ENCODE measurements around the gene ST8SIA4.

Gene ST8SIA4

DNA sequence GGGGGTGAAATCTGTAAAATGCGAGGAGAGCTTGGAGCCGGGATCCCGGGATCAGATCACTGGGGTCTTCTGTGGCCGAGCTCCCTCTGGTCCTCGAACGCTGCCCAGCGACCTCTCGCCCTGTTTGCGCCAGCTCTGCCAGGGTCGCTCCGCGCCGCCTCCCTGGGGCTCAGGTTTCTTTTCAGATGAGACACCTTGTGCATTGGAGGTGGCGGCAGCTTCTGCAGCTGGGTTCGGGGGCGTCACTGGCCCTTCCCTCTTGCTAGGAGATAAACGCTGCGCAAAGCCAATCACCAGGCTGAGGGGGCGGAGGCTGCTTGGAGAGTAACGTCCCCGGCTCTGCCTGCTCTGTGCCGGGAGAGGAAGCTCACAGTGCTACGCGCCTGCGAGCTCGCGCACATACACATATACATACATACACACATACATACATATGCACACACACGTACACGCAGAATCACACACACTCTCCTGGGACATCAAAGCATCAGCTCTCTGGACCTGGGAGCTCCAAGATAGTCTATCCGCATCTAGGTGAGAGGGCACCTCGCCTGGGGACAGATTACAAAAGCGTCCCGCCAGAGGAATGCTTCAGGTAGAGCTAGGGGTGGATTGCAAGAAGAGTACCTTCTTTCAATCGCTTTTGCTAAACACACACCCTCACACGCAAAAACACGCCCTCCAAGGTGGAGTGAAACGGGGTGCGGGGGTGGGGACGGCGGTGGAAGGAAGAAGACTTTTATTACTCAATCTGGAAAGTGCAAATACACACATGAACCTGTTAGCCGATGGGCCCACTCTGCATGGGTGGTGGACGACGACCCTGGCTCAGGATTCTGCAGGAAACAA lies at the start of gene ST8SIA4:
Gene ST8SIA4 (minus strand): TSS at position 244 of the 849 bp plus-strand sequence. CDS start 327 bp downstream, outside the sequence.
- DNase-seq, result no peak

GRCh38 chr5:100950985-100951384 lies 47.9 kb upstream of the ST8SIA4 start:
- DNase-seq, result no peak

DNA sequence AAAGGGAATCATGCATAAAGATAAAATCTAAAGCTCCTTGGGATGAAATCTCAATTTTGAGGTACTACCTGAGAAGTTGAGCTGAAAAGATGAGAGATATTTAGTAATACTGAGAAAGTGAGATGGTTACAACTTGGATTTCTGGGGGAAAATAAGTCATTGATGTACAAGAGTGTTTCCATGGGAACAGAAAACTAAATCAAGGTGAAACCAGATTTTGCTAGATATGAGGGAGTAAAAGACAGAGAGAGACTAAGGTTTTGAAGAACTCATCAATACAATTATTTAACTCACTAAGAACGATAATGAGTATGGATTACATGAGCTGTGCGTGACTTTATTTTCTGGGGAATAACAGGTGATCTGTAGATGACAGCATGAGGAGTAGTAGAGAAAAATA lies 10.2 kb upstream of the ST8SIA4 start:
- DNase-seq, result no peak

- no peak for DNase-seq
Measured at GRCh38 chr5:100909034-100909433, 6.0 kb upstream of the ST8SIA4 start.

DNA sequence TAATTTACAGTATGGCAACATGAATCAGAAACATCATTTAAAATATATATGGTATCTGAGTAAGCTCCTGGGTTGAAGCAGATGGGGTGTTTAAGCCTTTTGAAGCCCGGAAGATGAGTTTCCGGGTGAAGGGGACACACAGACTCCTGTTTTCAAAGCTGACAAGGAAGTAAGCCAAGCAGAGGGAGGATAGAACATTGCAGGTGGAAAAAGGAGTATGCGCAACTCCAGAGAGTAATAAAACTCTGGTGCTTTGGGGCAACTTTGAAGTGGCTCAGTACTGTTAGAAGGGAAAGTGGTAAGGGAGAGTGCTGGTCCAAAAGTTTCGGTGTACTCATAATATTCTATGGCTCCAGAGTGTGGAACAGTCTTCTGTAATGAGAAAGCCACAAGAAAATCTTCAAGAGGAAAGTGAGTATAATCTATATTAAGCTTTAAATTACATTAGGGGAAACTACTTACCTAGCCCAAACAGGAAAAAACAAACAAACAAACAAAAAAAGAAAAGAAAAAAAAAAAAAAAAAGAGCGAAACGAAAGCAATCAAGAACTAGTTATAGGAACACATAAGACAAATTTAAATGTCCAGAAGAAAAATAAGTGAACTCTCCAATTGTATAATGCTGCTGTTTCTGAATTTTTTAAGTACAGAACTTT lies 2.3 kb upstream of the ST8SIA4 start:
- DNase-seq, result no peak

DNA sequence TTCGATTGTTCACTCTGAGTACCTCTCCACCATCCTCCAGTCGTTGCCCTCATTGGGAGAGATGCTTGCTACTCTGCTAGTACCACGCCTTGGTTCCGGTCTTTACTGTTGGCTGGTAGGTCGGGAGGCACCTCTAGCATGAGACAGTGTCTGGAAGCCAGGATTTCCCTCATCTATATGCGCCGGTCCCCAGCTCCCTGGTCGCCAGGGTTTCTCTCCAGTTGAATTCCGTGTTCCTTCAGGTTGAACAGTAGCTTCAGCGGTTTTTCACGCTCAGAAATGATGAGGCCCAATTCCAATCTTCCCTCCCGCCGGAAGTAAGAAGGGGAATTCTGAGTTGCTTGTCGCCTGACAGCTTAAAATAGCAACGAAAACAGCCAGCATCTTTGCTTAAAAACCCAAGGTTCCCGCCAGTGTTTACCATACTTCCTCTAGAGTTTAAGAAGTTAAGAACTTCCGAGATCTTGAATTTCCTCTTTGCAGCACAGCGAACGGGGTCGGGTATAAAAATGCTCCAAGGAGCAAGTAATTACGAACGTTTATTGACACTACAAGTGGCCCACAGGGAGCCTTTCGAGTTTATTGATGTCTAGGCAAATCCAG lies 1.3 kb upstream of the ST8SIA4 start:
- DNase-seq, result no peak

- DNase-seq, result no peak
Measured at GRCh38 chr5:100902440-100903038, 543 bp downstream of the ST8SIA4 start.

DNA sequence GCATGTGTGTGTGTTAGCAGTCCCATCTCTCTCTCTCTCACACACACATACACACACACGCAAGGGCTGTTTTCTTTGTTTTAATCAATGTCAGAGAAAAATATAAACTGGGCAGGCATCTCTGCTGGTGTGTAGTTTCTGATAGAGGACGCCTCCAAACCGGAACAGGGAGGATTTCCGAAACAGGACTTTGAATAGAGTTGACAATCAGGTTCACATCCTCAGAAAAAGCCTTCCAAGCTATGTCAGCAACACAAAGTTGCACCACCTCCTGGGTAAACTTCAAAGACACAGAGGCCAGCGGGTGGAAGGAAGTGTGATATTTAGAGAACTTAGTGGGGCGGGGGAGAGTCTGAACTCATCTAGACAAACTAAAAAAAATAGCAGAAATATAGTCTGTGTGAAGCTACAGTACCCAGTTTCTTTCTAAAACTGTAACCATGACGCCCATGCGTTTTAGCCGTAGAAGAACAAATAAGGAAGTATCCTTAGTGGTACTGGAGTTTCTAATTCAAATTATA lies 1.2 kb downstream of the ST8SIA4 start:
- no peak for DNase-seq

- DNase-seq, result peak; percentile 10
Measured at GRCh38 chr5:100900796-100901781, 2.0 kb downstream of the ST8SIA4 start.

DNA sequence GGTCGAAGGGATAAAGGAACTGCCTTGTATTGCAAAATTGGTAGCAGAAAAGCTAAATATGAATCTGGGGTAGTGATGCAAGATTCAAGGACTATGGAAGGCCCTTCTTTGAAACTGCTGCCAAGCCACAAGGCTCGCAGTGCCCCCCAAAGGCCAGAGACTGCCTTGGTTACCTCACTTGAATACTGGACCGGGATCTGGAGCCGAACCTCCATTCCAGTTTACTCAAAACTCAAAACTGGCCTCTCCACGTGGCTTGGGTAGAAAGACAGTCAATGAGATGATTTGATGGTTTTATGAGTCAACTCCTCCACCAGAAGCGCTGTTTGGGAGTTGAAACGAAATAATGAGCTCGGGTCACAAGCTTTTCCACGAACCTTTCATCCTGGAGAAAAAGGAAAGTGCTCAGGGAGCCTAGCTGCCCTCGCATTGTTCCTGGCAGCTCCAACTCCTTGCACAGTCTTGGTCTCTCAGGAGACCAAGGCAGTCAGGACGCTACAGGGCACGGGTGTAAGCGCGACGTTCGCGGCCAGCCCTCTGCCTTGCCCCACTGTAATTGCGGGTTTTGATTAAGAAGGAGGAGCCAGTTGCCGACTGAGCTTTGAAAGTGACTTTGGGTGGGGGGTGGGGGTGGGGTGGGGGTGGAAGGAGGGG lies 2.8 kb downstream of the ST8SIA4 start:
- DNase-seq, result no peak

DNA sequence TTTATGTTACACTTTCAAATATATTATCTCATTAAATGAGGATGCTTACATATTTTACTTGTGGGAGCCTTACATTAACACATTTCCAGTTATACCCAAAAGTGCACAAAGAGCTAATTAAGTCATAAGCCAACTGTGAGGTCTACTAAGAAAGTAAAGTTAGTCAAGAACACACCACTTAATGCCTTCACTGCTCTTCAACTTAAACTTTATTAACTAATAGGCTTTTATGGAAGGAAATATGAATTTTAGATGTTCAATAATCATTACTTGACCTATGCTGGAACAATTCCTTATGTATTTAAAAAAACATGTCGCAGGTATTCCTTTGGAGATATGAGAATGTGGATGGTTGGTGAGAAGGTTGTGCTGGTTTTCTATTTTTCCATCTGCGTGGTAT lies 3.4 kb downstream of the ST8SIA4 start:
- DNase-seq, result no peak

- DNase-seq, result no peak
Measured at GRCh38 chr5:100898504-100899346, 4.4 kb downstream of the ST8SIA4 start.

DNA sequence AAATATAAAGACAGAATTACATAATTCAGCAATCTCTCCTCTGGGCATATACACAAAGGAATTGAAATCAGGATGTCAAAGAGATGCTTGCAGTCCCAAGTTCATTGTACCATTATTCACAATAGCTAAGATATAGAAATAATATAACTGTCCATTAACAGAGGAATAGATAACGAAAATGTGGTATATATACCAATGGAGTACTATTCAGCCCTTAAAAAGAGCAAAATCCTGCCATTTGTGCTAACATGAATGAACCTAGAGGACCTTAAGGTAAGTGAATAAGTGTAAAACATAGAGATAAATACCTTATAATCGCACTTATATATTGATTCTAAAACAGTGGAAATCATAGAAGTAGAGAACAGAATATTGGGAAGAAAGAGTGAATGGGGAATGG lies 7.0 kb downstream of the ST8SIA4 start:
- DNase-seq, result no peak

GRCh38 chr5:100890461-100891008 lies 12.5 kb downstream of the ST8SIA4 start:
- DNase-seq, result no peak

- DNase-seq, result no peak
Measured at GRCh38 chr5:100889896-100890295, 13.2 kb downstream of the ST8SIA4 start.

DNA sequence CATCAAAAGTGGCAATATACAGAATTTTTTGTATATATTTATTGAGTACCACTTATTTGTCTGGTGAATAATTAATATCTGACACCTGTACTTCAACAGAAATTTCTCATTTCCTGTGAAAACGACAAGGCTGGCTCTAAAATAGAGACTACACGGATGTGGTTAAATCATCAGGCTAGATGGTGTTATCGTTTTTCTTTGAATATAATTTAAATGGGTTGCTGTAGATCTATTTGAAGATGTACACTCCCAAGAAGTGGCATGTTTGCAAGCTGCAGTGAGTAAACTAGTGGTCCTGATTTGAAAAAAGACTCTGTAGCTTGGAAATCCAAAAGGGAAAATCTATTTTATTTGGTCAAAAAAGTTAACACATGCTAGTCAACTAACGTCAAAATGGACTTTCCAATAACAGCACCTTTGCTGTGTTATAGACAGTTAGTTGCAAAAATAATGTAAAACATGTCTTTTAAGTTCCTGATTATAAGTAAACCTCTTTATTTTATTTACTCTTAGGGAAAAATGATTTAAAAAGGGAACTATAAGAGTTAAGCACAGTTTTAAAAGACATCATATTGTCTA lies 13.8 kb downstream of the ST8SIA4 start:
- no peak for DNase-seq

GRCh38 chr5:100877274-100877673 lies 25.8 kb downstream of the ST8SIA4 start:
- DNase-seq, result no peak

DNA sequence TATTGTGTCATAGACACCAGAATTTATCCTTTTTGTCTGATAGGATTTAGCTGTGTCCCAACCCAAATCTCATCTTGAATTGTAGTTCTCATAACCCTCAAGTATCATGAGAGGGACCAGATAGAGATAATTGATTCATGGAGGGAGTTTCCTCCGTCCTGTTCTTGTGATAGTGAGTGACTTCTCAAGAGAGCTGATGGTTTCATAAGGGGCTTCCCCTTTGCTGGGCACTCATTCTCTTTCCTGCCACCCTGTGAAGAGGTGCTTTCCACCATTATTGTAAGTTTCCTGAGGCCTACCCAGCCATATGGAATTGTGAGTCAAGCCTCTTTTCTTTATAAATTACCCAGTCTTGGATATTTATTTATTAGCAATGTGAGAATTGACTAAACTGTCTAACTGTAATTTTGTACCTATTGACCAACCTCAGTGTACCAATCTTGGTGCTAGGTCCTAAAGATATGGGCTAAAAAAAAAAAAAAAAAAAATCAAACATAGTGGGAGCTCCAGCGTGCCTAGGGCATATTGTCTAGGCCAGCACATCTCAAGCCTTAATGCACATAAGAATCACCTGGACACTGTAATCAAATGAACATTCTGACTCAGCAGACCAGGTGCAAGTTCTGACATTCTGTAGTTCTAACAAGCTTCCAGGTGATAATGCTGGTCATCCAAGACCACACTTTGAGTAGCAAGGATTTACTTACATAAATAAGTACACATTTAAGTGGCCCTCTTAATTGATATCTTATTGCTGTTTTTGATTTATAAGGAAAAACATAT lies 30.5 kb downstream of the ST8SIA4 start:
- DNase-seq, result no peak

GRCh38 chr5:100867039-100867562 lies 36.0 kb downstream of the ST8SIA4 start:
- no peak for DNase-seq
